K562 (cell line): ENCODE data around the gene PCBP4. TPM values are rescaled to one million over a fixed set of nuclear protein-coding genes. Genes with fewer than 3 reads are reported as not detected.

Source experiments
- CLOCK ChIP-seq: fragments of 250-450 bp; sonication (Bioruptor Pico); IDR thresholded peaks from 2 replicates; pipeline ENCODE4 v1.4.0; 2020; ENCODE audit warnings: mild to moderate bottlenecking, moderate library complexity, borderline replicate concordance
- DDX20 ChIP-seq: fragments of 450-650 bp; IDR thresholded peaks from 2 replicates; pipeline ENCODE4 v1.6.1; 2016; ENCODE audit warnings: missing genetic modification characterization, low read depth, mild to moderate bottlenecking, missing compliant biosample characterization, moderate library complexity
- EP400 ChIP-seq: fragments of 450-650 bp; IDR thresholded peaks from 2 replicates; pipeline ENCODE4 v1.6.1; 2017; ENCODE audit warnings: antibody characterized with exemption, mild to moderate bottlenecking, moderate library complexity
- GABPB1 ChIP-seq: sonication (generic); formaldehyde crosslinking; IDR thresholded peaks from 2 replicates; pipeline ENCODE4 v1.8.0; 2022; ENCODE audit warnings: mild to moderate bottlenecking, missing genetic modification reagents
- NKRF ChIP-seq: fragments of 450-650 bp; IDR thresholded peaks from 2 replicates; pipeline ENCODE4 v1.6.1; 2016; ENCODE audit warnings: borderline replicate concordance
- PHF20 ChIP-seq: fragments of 450-650 bp; IDR thresholded peaks from 2 replicates; pipeline ENCODE4 v1.6.1; 2018; ENCODE audit not compliant: partially characterized antibody
- POLR2H ChIP-seq: IDR thresholded peaks from 2 replicates; pipeline ENCODE4 v1.6.1; 2016; ENCODE audit warnings: missing genetic modification characterization, low read depth, mild to moderate bottlenecking, control low read depth, missing compliant biosample characterization, moderate library complexity
- RAD21 ChIP-seq, 2 experiments: fragments of 250-450 bp in 1 of 2; fragments of 450-650 bp in 1 of 2; sonication (Bioruptor Pico) in 1 of 2; formaldehyde crosslinking in 1 of 2; IDR thresholded peaks in 1 of 2; conservative IDR thresholded peaks in 1 of 2; 2 replicates each; pipeline versions ENCODE4 v1.4.0 to v1.8.0; 2020 to 2022; ENCODE audit warnings: mild to moderate bottlenecking in 2 of 2, moderate library complexity in 1 of 2
- RBFOX2 ChIP-seq: fragments of 200-400 bp; formaldehyde crosslinking; IDR thresholded peaks from 2 replicates; pipeline ENCODE4 v1.6.1; 2017; ENCODE audit warnings: low read depth, mild to moderate bottlenecking, low read length, moderate library complexity
- SP2 ChIP-seq: IDR thresholded peaks from 2 replicates; pipeline ENCODE4 v1.6.1; 2011; ENCODE audit warnings: mild to moderate bottlenecking, low read depth, low read length, moderate library complexity; ENCODE audit not compliant: poor library complexity, severe bottlenecking; ENCODE audit errors: extremely low read depth
- SRF ChIP-seq, 2 experiments: fragments of 250-450, 450-650 bp in 1 of 2; sonication (Bioruptor Pico) in 1 of 2; sonication (generic) in 1 of 2; formaldehyde crosslinking; IDR thresholded peaks; 2 replicates each; pipeline versions ENCODE4 v1.5.0 to v1.5.1; 2020 to 2022; ENCODE audit warnings: mild to moderate bottlenecking in 1 of 2, missing genetic modification reagents in 1 of 2
- USF1 ChIP-seq: sonication (generic); formaldehyde crosslinking; IDR thresholded peaks from 2 replicates; pipeline ENCODE4 v1.9.0; 2022; ENCODE audit warnings: mild to moderate bottlenecking, missing genetic modification reagents
- YY1 ChIP-seq, 3 experiments: IDR thresholded peaks; 2 replicates each; pipeline ENCODE4 v1.6.1; 2011; ENCODE audit warnings: low read length in 2 of 3, mild to moderate bottlenecking in 2 of 3, moderate library complexity in 2 of 3, borderline replicate concordance in 1 of 3, control low read depth in 1 of 3, low read depth in 1 of 3; ENCODE audit not compliant: insufficient read depth in 3 of 3, insufficient replicate concordance in 2 of 3, control insufficient read depth in 1 of 3, insufficient read length in 1 of 3; ENCODE audit errors: extremely low read depth in 1 of 3
- polyA plus RNA-seq, 8 experiments: library from polyadenylated mRNA; depleted of rRNA in 4 of 8; stranded (reverse) in 5 of 8; unstranded in 3 of 8; fragments of >200 nt; fragmentation: Nextera tagmentation in 2 of 8; fragmentation: Illumina TruSeq in 1 of 8; extraction: Ambion mirVana in 2 of 8; extraction: Trizol in 1 of 8; gene quantifications; 2 replicates each; pipeline versions ENCODE4 v1.2.1 to v1.2.3, GENCODE V29; 2011 to 2014; ENCODE audit warnings: inconsistent platforms in 1 of 8, missing spikeins in 1 of 8
- total RNA-seq, 7 experiments: library from RNA; depleted of rRNA in 6 of 7; stranded (reverse); fragments of >200 nt in 6 of 7; fragmentation: Illumina TruSeq in 2 of 7; extraction: Trizol in 2 of 7; gene quantifications; 2 replicates each; pipeline versions ENCODE4 v1.2.1 to v1.2.3, GENCODE V29; 2011 to 2021; ENCODE audit warnings: low replicate concordance in 1 of 7

PCBP4 gene
- total and polyA plus RNA-seq, 9 of the 15 experiments (the other 6 are each of a cell fraction or from before 2014, with no cell fraction given) = 0.06 to 5.8 (median 2.6) TPM

- TF ChIP-seq PHF20 (peak; percentile 31), SP2 (peak; percentile 43), EP400 (peak; percentile 92), YY1 (IDR thresholded peaks at IDR 0.05; ENCODE audit: borderline replicate concordance in 1 of 3, control insufficient read depth in 1 of 3, extremely low read depth in 1 of 3, insufficient read depth in 3 of 3, insufficient read length in 1 of 3, insufficient replicate concordance in 2 of 3, low read depth in 1 of 3, low read length in 2 of 3) (peak in 2 of 3 experiments; percentile 38 to 53), SRF (CRISPR knock-in tag; IDR thresholded peaks at IDR 0.05) (peak in 1 of 2 experiments; percentile 57; a peak in 2 of 4 replicates), GABPB1 (peak; percentile 87), POLR2H (tag) (0 out of 2 replicates have a peak, but pooled peaks have one; percentile 40), CLOCK (CRISPR knock-in tag) (no peak), USF1 (CRISPR knock-in tag) (peak; percentile 52), RBFOX2 (peak; percentile 88), NKRF (peak; percentile 98), DDX20 (tag) (no peak), RAD21 (CRISPR knock-in tag; conservative IDR thresholded peaks at IDR 0.05 in 1 of 2, IDR thresholded peaks at IDR 0.05 in 1 of 2) (peak; percentile 84 to 88)
These were observed 25.3 kb downstream of the PCBP4 start, which contains the start of the genes PARP3 and RRP9 (continued) for GRCh38 chr3:51941798-51942602.
